Medulla oblongata (tissue), 1 donor: Measurements from ENCODE around the gene CCDC175.
A peak's percentile ranks its signal among the peaks of the same experiment; 100 is the strongest.

Experiments
- DNase-seq: peaks from one replicate; pipeline ENCODE4 v3.0.0-alpha.2; 2015; ENCODE audit errors: extremely low spot score

Gene CCDC175

DNA sequence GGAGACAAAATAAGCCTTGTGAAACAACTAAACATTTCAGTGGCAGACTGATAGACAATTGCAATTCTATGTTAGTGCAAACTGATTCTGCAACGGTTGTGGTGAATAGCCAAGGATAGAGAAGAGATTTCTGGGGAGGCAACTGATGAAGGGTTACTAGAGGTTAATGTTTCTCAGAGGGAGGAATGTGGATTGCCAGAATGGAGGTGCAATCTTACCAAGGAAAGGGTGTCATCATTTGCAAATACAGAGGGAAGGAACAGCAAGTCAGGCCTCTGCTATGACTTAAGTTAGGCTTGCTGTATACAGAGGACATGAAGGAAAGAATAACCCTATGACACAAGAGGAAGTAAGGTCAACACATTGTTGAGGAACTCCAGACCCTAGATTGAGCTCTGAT lies 35.8 kb downstream of the CCDC175 start:
- DNase-seq = no peak

- no peak for DNase-seq
These were observed 37.7 kb downstream of the CCDC175 start for GRCh38 chr14:59538936-59539335.

- no peak for DNase-seq
These were observed 39.1 kb downstream of the CCDC175 start for GRCh38 chr14:59537476-59537875.

DNA sequence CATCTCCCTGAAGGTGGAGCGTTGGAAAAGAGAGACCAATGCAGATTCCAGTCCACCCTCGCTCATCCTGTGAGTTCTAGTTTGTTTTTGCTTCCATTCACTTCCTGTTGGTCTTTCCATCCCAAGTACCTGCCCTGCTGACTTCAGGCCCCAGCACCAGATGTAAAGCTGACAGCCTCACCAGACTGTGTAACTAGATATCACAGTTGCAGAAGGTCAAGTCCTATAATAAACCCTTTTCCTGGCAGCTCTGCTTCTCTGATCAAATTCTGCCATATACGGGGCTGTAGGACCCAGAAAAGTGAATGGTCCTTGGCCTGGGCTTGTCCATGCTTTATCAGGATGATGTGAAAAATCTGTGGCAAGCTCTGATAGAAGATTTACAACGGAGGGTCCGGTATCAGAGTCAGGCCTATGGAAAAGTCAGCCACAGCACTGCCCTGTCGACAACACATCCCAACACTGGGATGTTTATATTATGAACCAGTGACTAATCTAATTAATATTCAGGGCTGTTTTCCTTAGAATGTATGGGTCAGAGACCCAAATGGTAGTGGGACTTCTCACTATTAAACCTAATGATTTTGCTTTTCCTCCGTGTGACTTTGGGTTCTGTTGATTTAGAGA lies 42.1 kb downstream of the CCDC175 start:
- DNase-seq = no peak

DNA sequence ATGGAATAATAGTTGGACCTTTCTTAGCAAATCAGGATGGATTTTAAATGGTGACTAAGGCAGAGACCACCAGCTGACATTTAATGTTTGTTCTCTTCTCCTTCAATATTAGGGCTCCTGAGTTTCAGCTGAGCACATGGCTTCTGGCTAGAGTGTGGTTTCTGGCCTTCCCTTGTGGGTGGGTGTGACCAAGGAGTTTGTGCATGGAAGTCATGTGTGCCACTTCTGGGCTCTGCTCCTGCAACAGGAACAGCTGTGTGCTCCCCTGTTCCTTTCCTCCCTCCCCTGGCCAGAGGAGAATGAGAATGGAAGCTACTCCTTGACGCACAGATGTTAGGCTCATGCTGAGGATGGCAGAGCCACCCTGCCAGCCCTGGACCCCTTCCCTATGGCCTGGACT lies 44.2 kb downstream of the CCDC175 start:
- no peak for DNase-seq

DNA sequence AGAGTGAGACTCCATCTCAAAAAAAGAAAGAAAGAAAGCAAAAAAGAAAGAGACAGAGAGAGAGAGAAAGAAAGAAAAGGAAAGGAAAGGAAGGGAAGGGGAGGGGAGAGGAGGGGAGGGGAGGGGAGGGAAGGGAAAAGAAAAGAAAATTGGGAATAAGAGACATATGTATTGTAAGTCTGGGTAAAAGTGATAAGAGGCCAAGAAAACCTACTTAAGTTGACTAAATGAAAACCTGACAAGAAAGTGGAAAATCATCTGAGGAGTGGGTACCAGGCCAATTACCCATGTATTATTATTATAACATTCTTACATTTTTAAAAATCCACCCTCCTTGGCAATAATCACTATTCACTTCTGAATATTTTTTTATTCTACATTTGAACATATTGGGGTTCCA lies 46.3 kb downstream of the CCDC175 start:
- no peak for DNase-seq

DNA sequence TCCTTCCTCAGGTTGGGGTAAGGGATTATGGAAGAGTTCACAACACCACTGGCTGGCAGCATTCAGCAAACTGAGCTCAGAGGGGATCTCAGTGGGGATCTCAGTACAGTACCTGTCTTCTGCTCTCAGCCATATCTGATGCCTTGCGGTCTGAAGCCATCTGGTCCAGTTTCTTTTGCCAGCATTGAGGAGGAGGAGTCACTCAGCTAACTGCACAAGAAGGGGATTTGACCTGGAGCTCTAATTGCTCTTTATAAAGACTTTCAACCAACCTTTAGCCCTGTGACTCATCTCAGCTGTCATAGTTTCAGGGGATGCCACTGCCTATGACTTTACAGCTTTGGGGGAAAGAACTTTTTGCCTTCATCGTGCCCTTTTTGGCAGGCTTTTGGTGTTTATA lies 47.4 kb downstream of the CCDC175 start:
- no peak for DNase-seq

DNA sequence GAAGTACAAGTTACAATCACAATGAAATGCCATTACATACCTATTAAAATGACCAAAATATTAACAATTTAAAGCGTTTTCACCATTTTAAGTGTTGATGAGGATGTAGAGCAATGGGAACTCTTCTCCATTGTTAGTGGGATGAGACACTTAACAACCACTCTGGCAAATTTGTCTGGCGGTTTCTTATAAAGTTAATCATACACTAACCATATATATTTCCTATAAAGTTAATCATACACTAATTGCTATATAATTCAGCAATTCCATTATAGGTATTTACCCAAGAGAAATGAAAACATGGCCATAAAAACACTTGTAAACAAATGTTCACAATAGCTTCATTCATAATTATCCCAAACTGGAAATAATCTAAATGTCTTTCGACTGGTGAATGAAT lies 56.4 kb downstream of the CCDC175 start:
- DNase-seq = no peak

DNA sequence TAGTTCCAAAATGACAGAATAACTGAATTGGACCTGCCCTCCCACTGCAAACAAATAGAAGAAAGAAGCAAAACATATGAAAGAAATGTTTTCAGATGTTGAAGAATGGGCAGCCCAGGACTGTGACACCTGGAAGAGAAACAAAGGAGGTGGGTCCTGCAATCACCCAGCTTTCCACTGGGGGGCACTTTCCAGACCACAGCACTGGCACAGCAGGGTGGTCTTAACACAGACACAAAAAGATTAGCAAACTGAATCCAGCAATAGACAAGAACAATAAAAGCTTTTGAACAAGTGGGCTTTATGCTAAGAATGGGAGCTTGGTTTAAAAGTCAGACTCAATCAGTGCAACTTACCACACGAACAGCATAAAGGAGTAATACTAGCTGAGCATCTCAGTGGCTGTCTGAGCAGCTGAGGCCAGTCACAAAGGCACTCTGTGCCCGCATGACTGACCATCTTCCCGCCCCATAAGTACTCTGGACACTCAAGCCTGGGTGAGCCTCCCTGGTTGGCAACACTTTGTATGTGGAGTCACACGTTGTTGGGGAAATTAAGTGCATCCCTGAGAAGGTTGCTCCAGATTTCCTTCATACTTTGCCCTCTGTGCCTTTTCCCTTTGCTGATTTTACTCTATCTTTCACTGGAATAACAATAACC lies 64.6 kb downstream of the CCDC175 start:
- DNase-seq = no peak

DNA sequence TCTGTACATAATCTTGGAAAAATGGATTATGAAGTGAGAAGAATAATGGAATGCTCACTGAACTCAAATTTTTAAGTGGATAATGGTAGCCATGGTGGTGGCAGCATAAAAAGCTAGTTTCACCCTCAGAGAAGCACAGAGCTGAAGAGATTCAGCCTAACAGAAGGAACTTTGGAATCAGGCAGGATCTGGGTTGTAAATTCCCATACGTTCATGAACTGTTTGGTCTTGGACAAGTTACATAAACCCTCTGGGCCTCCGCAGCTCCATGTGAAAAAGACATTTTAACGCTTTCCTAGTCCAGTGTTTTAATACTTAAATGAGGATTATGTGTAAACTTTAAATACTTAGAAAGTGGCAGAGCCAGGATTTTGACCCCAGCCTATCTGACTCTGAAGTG lies 65.6 kb downstream of the CCDC175 start:
- no peak for DNase-seq

DNA sequence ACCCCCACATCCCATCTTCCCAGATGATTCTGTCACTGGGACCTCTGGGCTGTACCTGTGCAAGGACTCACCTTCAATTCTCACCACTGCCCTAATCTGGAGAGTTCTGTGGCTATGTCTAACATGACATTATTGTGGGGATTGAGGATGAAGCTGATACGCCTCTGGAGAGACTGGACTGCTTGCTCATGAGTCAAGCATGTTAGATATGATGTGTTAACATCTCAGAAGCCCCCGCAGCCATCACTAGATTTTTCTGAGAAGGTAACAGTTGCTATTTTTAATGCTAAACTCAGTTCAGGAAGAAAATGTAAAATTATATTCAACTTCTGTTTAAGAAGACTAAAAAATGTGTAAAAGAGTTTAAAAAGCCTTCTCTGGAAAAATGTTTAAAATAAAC lies 66.6 kb downstream of the CCDC175 start:
- no peak for DNase-seq

DNA sequence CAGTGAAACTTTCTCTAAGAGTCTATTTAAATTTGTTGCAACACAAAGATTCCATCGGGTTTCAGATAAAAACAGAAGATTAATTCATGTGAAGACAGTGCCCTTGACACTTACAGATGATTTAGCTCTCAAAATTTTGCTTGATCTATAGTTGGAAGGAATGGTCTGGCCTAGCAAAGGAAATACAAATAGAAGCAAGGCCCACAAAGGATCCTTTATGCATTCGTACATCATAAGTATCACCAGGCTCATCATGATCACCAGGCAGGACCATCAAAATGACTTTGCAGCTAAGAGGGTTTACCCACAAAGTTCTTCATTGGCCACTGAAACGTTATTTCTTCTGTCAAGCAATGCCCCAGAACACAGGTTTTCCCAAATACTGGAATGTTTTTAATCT lies 67.5 kb downstream of the CCDC175 start:
- DNase-seq = no peak

GRCh38 chr14:59507752-59508103 lies 68.9 kb downstream of the CCDC175 start:
- DNase-seq = no peak

- DNase-seq = peak; percentile 58
These were observed 69.4 kb downstream of the CCDC175 start for GRCh38 chr14:59507063-59507751.

- DNase-seq = no peak
These were observed 73.4 kb downstream of the CCDC175 start for GRCh38 chr14:59503256-59503655.

GRCh38 chr14:59500732-59501131 lies 75.9 kb downstream of the CCDC175 start:
- DNase-seq = no peak

- DNase-seq = no peak
These were observed 84.2 kb downstream of the CCDC175 start for GRCh38 chr14:59492384-59492783.

- no peak for DNase-seq
These were observed 85.9 kb downstream of the CCDC175 start for GRCh38 chr14:59490756-59491155.

- peak; percentile 64 for DNase-seq
These were observed 91.9 kb downstream of the CCDC175 start for GRCh38 chr14:59484639-59485175.

GRCh38 chr14:59483819-59484638 lies 92.6 kb downstream of the CCDC175 start, which contains the start of the genes JKAMP and L3HYPDH:
Gene JKAMP, plus strand, starts transcription at chr14:59484517. Its CDS starts 73 bp downstream, at chr14:59484590.
Gene L3HYPDH, minus strand, starts transcription at chr14:59484408. Its CDS starts 92 bp downstream, at chr14:59484316.
- peak; percentile 98 for DNase-seq

DNA sequence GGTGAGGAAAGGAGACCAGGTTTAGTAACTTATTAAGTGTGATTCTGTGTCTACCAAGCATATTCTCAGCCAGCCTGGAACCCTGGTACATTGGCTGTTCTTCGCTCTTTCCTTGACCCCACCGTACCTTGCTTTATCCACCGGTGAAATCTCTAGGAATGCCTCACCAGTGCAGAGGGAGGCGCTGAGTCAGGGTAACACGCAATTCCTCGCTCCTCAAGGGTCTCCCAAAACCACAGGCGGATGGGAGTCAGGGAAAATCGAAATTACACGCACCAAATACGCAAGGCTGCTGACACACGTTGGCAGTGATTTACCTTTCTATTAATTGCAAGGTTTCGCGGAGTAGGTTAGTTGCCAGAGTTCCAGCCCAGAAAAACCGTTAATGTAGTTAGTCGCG lies 93.2 kb downstream of the CCDC175 start:
- peak; percentile 30 for DNase-seq
